Mesothelial cell of epicardium (in vitro differentiated cells): ENCODE measurements around the gene MED17. TPM values are rescaled to one million over a fixed set of nuclear protein-coding genes. Genes with fewer than 3 reads are reported as not detected.

Experiments used
- DNase-seq, 2 experiments: peaks; one replicate each; pipeline ENCODE4 v3.0.0; 2021; ENCODE audit warnings: low spot score in 2 of 2; ENCODE audit not compliant: unreplicated experiment in 2 of 2
- H3K27ac Mint-ChIP-seq: 2 replicates; pipeline ENCODE4 v1.8.0; 2021; ENCODE audit warnings: mixed read lengths
- H3K27me3 Mint-ChIP-seq: 2 replicates; pipeline ENCODE4 v1.8.0; 2021; ENCODE audit warnings: low read depth, mixed read lengths
- H3K36me3 Mint-ChIP-seq: 2 replicates; pipeline ENCODE4 v1.8.0; 2021; ENCODE audit warnings: mixed read lengths
- H3K4me1 Mint-ChIP-seq: 2 replicates; pipeline ENCODE4 v1.8.0; 2021; ENCODE audit warnings: mixed read lengths
- H3K4me3 Mint-ChIP-seq: 2 replicates; pipeline ENCODE4 v1.8.0; 2021; ENCODE audit warnings: mild to moderate bottlenecking, moderate library complexity, mixed read lengths
- H3K9me3 Mint-ChIP-seq: 2 replicates; pipeline ENCODE4 v1.8.0; 2021; ENCODE audit warnings: mixed read lengths
- CTCF ChIP-seq: fragments of 200-600 bp; sonication (generic); IDR thresholded peaks from one replicate; pipeline ENCODE4 v1.5.0; 2021; ENCODE audit warnings: antibody characterized with exemption; ENCODE audit not compliant: unreplicated experiment
- total RNA-seq: library from RNA; stranded (reverse); gene quantifications from 3 replicates; pipeline ENCODE4 v1.2.1, GENCODE V29; 2021

MED17 gene
- total RNA-seq, 1 donor from 2014 or later = 55.5 TPM

- H3K27ac Mint-ChIP-seq = no peak overlapping the region
- H3K9me3 Mint-ChIP-seq = no peaks in the 10 kb centered on the region
These were observed 36.8 kb downstream of the MED17 start for GRCh38 chr11:93820847-93821246.

GRCh38 chr11:93821617-93822016, 37.5 kb downstream of the MED17 start:
- H3K4me3 Mint-ChIP-seq = no peak overlapping the region
- no peaks in the 10 kb centered on the region for H3K9me3 Mint-ChIP-seq
- no peaks in the 10 kb centered on the region for H3K27me3 Mint-ChIP-seq
- H3K4me1 Mint-ChIP-seq = peaks cover 5% of the 10 kb centered on the region
- H3K36me3 Mint-ChIP-seq = no peaks in the 10 kb centered on the region
- no peak for TF ChIP-seq CTCF
- no peak overlapping the region for H3K27ac Mint-ChIP-seq
- no peak for DNase-seq

More at GRCh38 chr11:93820847-93821246, 36.8 kb downstream of the MED17 start:
- Mint-ChIP-seq H3K27me3 (no peaks in the 10 kb centered on the region), H3K4me3 (no peak overlapping the region), H3K36me3 (peaks cover 3% of the 10 kb centered on the region), H3K4me1 (peaks cover 5% of the 10 kb centered on the region)
- no peak for DNase-seq
- no peak for TF ChIP-seq CTCF

GRCh38 chr11:93822359-93822758, 38.3 kb downstream of the MED17 start:
- no peak overlapping the region for H3K27ac Mint-ChIP-seq

GRCh38 chr11:93823210-93823609, 39.1 kb downstream of the MED17 start:
- TF ChIP-seq CTCF = no peak
- Mint-ChIP-seq H3K27me3 (no peaks in the 10 kb centered on the region), H3K9me3 (no peaks in the 10 kb centered on the region), H3K36me3 (no peaks in the 10 kb centered on the region), H3K4me1 (no peaks in the 10 kb centered on the region), H3K27ac (no peak overlapping the region), H3K4me3 (no peak overlapping the region)
- DNase-seq = no peak

More at GRCh38 chr11:93822359-93822758, 38.3 kb downstream of the MED17 start:
- no peak overlapping the region for H3K4me3 Mint-ChIP-seq
- no peaks in the 10 kb centered on the region for H3K27me3 Mint-ChIP-seq
- no peaks in the 10 kb centered on the region for H3K36me3 Mint-ChIP-seq
- no peaks in the 10 kb centered on the region for H3K9me3 Mint-ChIP-seq
- no peak for DNase-seq
- peaks cover 5% of the 10 kb centered on the region for H3K4me1 Mint-ChIP-seq
- TF ChIP-seq CTCF = no peak

- H3K4me3 Mint-ChIP-seq = no peak overlapping the region
- H3K36me3 Mint-ChIP-seq = no peaks in the 10 kb centered on the region
- TF ChIP-seq CTCF = no peak
- no peaks in the 10 kb centered on the region for H3K9me3 Mint-ChIP-seq
- H3K27ac Mint-ChIP-seq = no peak overlapping the region
- no peak for DNase-seq
- H3K4me1 Mint-ChIP-seq = no peaks in the 10 kb centered on the region
- no peaks in the 10 kb centered on the region for H3K27me3 Mint-ChIP-seq
These were observed 43.3 kb downstream of the MED17 start for GRCh38 chr11:93827363-93827762.

- no peak for TF ChIP-seq CTCF
- no peak overlapping the region for H3K27ac Mint-ChIP-seq
- no peaks in the 10 kb centered on the region for H3K4me1 Mint-ChIP-seq
- H3K36me3 Mint-ChIP-seq = no peaks in the 10 kb centered on the region
- no peaks in the 10 kb centered on the region for H3K9me3 Mint-ChIP-seq
- H3K27me3 Mint-ChIP-seq = no peaks in the 10 kb centered on the region
- H3K4me3 Mint-ChIP-seq = no peak overlapping the region
- no peak for DNase-seq
These were observed 45.5 kb downstream of the MED17 start for GRCh38 chr11:93829598-93829997.
